HL-60 (cell line): Measurements from ENCODE around the gene CHRNB2.

Experiments used
- POLR2AphosphoS5 ChIP-seq: IDR thresholded peaks from 2 replicates; pipeline ENCODE4 v1.6.1; 2012; ENCODE audit warnings: low read depth
- SPI1 ChIP-seq: IDR thresholded peaks from 2 replicates; pipeline ENCODE4 v1.6.1; 2012; ENCODE audit warnings: low read depth, mild to moderate bottlenecking, borderline replicate concordance
- TF ChIP-seq, protein P1 (sequence below): IDR thresholded peaks from one replicate; pipeline ENCODE4 v1.5.1; 2011; ENCODE audit warnings: low read length, control low read depth, inconsistent platforms; ENCODE audit not compliant: insufficient read depth
- TF ChIP-seq, protein P2 (sequence below): IDR thresholded peaks from 2 replicates; pipeline ENCODE4 v1.6.1; 2012; ENCODE audit warnings: low read depth; ENCODE audit not compliant: insufficient replicate concordance

DNA sequence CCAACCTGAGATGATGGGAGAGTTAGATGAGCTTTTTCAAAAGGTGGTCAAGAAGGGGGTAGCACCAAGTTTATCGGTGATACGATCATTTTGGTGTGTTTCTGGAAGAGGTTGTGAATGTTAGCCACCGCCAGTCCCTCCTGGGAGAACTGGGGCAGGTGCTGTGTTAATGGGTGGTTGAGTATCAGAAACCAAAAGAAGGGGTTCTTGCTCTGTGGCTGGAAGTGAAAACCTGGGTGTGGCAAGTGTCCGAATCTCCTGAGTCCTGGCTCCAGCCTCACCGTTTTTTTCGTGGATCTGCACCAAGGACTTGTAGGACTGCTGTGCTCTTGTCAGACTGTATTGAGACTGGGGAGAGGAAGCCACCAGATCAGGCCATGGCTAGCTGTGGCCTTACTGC, 16.9 kb upstream of the CHRNB2 start:
- TF ChIP-seq, protein P1, sequence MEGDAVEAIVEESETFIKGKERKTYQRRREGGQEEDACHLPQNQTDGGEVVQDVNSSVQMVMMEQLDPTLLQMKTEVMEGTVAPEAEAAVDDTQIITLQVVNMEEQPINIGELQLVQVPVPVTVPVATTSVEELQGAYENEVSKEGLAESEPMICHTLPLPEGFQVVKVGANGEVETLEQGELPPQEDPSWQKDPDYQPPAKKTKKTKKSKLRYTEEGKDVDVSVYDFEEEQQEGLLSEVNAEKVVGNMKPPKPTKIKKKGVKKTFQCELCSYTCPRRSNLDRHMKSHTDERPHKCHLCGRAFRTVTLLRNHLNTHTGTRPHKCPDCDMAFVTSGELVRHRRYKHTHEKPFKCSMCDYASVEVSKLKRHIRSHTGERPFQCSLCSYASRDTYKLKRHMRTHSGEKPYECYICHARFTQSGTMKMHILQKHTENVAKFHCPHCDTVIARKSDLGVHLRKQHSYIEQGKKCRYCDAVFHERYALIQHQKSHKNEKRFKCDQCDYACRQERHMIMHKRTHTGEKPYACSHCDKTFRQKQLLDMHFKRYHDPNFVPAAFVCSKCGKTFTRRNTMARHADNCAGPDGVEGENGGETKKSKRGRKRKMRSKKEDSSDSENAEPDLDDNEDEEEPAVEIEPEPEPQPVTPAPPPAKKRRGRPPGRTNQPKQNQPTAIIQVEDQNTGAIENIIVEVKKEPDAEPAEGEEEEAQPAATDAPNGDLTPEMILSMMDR, result no peak
- TF ChIP-seq POLR2AphosphoS5, result no peak
- TF ChIP-seq, protein P2, sequence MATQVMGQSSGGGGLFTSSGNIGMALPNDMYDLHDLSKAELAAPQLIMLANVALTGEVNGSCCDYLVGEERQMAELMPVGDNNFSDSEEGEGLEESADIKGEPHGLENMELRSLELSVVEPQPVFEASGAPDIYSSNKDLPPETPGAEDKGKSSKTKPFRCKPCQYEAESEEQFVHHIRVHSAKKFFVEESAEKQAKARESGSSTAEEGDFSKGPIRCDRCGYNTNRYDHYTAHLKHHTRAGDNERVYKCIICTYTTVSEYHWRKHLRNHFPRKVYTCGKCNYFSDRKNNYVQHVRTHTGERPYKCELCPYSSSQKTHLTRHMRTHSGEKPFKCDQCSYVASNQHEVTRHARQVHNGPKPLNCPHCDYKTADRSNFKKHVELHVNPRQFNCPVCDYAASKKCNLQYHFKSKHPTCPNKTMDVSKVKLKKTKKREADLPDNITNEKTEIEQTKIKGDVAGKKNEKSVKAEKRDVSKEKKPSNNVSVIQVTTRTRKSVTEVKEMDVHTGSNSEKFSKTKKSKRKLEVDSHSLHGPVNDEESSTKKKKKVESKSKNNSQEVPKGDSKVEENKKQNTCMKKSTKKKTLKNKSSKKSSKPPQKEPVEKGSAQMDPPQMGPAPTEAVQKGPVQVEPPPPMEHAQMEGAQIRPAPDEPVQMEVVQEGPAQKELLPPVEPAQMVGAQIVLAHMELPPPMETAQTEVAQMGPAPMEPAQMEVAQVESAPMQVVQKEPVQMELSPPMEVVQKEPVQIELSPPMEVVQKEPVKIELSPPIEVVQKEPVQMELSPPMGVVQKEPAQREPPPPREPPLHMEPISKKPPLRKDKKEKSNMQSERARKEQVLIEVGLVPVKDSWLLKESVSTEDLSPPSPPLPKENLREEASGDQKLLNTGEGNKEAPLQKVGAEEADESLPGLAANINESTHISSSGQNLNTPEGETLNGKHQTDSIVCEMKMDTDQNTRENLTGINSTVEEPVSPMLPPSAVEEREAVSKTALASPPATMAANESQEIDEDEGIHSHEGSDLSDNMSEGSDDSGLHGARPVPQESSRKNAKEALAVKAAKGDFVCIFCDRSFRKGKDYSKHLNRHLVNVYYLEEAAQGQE, result no peak
- TF ChIP-seq SPI1, result no peak
